GM12878 (cell line): Measurements from ENCODE around the gene MBOAT7. TPM values are rescaled to one million over a fixed set of nuclear protein-coding genes. Genes with fewer than 3 reads are reported as not detected.

Experiments used
- ATAC-seq: fragments of 200-7000 bp; cut with Tn5 transposase; 3 replicates; pipeline ENCODE4 v1.9.1; 2020; ENCODE audit warnings: mild to moderate bottlenecking, moderate library complexity
- BruUV-seq: library from RNA; stranded (reverse); fragments of 400-500 nt; replicated peaks from 2 replicates; lab custom pipeline; 2021; lab: Mats Ljungman, UMichigan
- CTCF ChIA-PET: fragments of 300-600 bp; sonication (Branson Sonifier 250); formaldehyde crosslinking; extraction: SDS; loops from one replicate; lab custom pipeline; 2021; ENCODE audit warnings: inconsistent platforms; lab: Yijun Ruan, JAX
- POLR2A ChIA-PET: fragments of 350-600 bp; formaldehyde crosslinking; extraction: SDS; loops from one replicate; lab custom pipeline; 2021; ENCODE audit warnings: inconsistent platforms; lab: Charles Lee
- RAD21 ChIA-PET: fragments of 300-600 bp; sonication (Branson Sonifier 250); formaldehyde crosslinking; loops from one replicate; lab custom pipeline; 2023; ENCODE audit warnings: antibody characterized with exemption; ENCODE audit not compliant: unreplicated experiment; lab: Charles Lee
- SMC1A ChIA-PET: fragments of 300-600 bp; sonication (Branson Sonifier 250); formaldehyde crosslinking; loops from one replicate; lab custom pipeline; 2023; ENCODE audit not compliant: unreplicated experiment, uncharacterized antibody; lab: Charles Lee
- DNase-seq: peaks from one replicate; pipeline ENCODE4 v3.0.0-alpha.2; 2011; ENCODE audit warnings: low read depth, low spot score
- FAIRE-seq: peaks from 3 replicates; lab custom pipeline; 2011; peaks lifted over from hg19 to GRCh38; lab: Jason Lieb, UNC
- H2AFZ ChIP-seq: 2 replicates; pipeline ENCODE4 v1.6.0; 2011; ENCODE audit warnings: low read depth, low read length, control low read depth; ENCODE audit not compliant: control insufficient read depth
- H3K27ac ChIP-seq: 2 replicates; pipeline ENCODE4 v1.5.1; 2011; ENCODE audit warnings: control low read depth; ENCODE audit not compliant: control insufficient read depth, insufficient read depth
- H3K27me3 ChIP-seq, 2 experiments: replicated peaks in 1 of 2; 2 replicates each; pipeline versions ENCODE4 v1.6.0 to v1.6.1; 2011; ENCODE audit warnings: low read length in 1 of 2; ENCODE audit not compliant: control insufficient read depth in 2 of 2, insufficient read depth in 2 of 2
- H3K36me3 ChIP-seq, 2 experiments: 2 replicates each; pipeline ENCODE4 v1.5.1; 2011; ENCODE audit warnings: low read length in 1 of 2; ENCODE audit not compliant: control insufficient read depth in 2 of 2, insufficient read depth in 2 of 2
- H3K4me1 ChIP-seq: 2 replicates; pipeline ENCODE4 v1.6.1; 2011; ENCODE audit warnings: mild to moderate bottlenecking, low read length, moderate library complexity, mixed read lengths; ENCODE audit not compliant: control insufficient read depth, insufficient read depth
- H3K4me2 ChIP-seq: 2 replicates; pipeline ENCODE4 v1.6.0; 2011; ENCODE audit warnings: control low read depth; ENCODE audit not compliant: control insufficient read depth, insufficient read depth
- H3K4me3 ChIP-seq: fragments of 200-600 bp; sonication (generic); 2 replicates; pipeline ENCODE4 v1.5.1; 2016
- H3K79me2 ChIP-seq: 2 replicates; pipeline ENCODE4 v1.6.0; 2011; ENCODE audit warnings: low read length; ENCODE audit not compliant: control insufficient read depth, insufficient read depth
- H3K9ac ChIP-seq: 2 replicates; pipeline ENCODE4 v1.8.0; 2011; ENCODE audit warnings: low read length, control low read depth, mixed read lengths; ENCODE audit not compliant: control insufficient read depth, insufficient read depth
- H3K9me3 ChIP-seq: replicated peaks from 3 replicates; pipeline ENCODE4 v1.5.1; 2011; ENCODE audit warnings: mild to moderate bottlenecking, low read length; ENCODE audit not compliant: control insufficient read depth, insufficient read depth
- H4K20me1 ChIP-seq: 2 replicates; pipeline ENCODE4 v1.6.0; 2011; ENCODE audit not compliant: control insufficient read depth, insufficient read depth
- ATF7 ChIP-seq: fragments of 450-650 bp; IDR thresholded peaks from 2 replicates; pipeline ENCODE4 v1.6.1; 2016; ENCODE audit warnings: low read depth, mild to moderate bottlenecking
- CBFB ChIP-seq: IDR thresholded peaks from 2 replicates; pipeline ENCODE4 v1.6.1; 2016; ENCODE audit warnings: antibody characterized with exemption, low read depth
- CREM ChIP-seq: IDR thresholded peaks from 2 replicates; pipeline ENCODE4 v1.6.1; 2014; ENCODE audit warnings: antibody characterized with exemption, low read depth
- DPF2 ChIP-seq: fragments of 450-650 bp; IDR thresholded peaks from 2 replicates; pipeline ENCODE4 v1.6.1; 2017; ENCODE audit warnings: mild to moderate bottlenecking
- EED ChIP-seq: sonication (generic); IDR thresholded peaks from 2 replicates; pipeline ENCODE4 v1.6.1; 2016; ENCODE audit warnings: antibody characterized with exemption, low read depth
- GABPA ChIP-seq: IDR thresholded peaks from 2 replicates; pipeline ENCODE4 v1.6.1; 2014; ENCODE audit warnings: antibody characterized with exemption, low read depth, mild to moderate bottlenecking, inconsistent platforms
- HCFC1 ChIP-seq: fragments of 150-350 bp; IDR thresholded peaks from 2 replicates; pipeline ENCODE4 v1.6.1; 2014; ENCODE audit warnings: low read length
- HDAC2 ChIP-seq: fragments of 200-600 bp; sonication (generic); IDR thresholded peaks from 2 replicates; pipeline ENCODE4 v1.6.1; 2017
- IKZF1 ChIP-seq: fragments of 450-650 bp; conservative IDR thresholded peaks from 2 replicates; pipeline ENCODE4 v1.6.1; 2017; ENCODE audit warnings: antibody characterized with exemption, mild to moderate bottlenecking
- LARP7 ChIP-seq: fragments of 450-650 bp; IDR thresholded peaks from 2 replicates; pipeline ENCODE4 v1.6.1; 2017; ENCODE audit warnings: mild to moderate bottlenecking
- NR2C1 ChIP-seq: fragments of 450-650 bp; IDR thresholded peaks from 2 replicates; pipeline ENCODE4 v1.6.1; 2017; ENCODE audit warnings: antibody characterized with exemption, mild to moderate bottlenecking, moderate library complexity
- RAD21 ChIP-seq: IDR thresholded peaks from 2 replicates; pipeline ENCODE4 v1.6.1; 2011; ENCODE audit warnings: mild to moderate bottlenecking, low read depth, low read length, moderate library complexity; ENCODE audit not compliant: insufficient read depth
- RELB ChIP-seq: fragments of 450-650 bp; IDR thresholded peaks from 2 replicates; pipeline ENCODE4 v1.6.1; 2017; ENCODE audit warnings: low read depth, mild to moderate bottlenecking, moderate library complexity
- SIX5 ChIP-seq: IDR thresholded peaks from 2 replicates; pipeline ENCODE4 v1.6.1; 2011; ENCODE audit warnings: mild to moderate bottlenecking, low read depth, low read length, moderate library complexity; ENCODE audit not compliant: severe bottlenecking
- TARDBP ChIP-seq: IDR thresholded peaks from 2 replicates; pipeline ENCODE4 v1.6.1; 2016; ENCODE audit warnings: borderline replicate concordance
- YY1 ChIP-seq: IDR thresholded peaks from 2 replicates; pipeline ENCODE4 v1.6.1; 2011; ENCODE audit warnings: low read depth, mild to moderate bottlenecking, low read length
- WGBS: methylation state at CpG from one replicate; pipeline ENCODE4 v1.1.6; 2016; ENCODE audit warnings: low lambda C conversion rate; ENCODE audit not compliant: insufficient replicate concordance, insufficient coverage; ENCODE audit errors: missing lambda C conversion rate; 5-methylcytosine and 5-hydroxymethylcytosine counted together
- in situ Hi-C: fragments of 300-500 bp; cut with MboI; formaldehyde crosslinking; loops from 9 replicates; pipeline ENCODE4 v1.14.3; 2018; ENCODE audit warnings: mixed read lengths
- intact Hi-C: fragments of 100-400 bp; cut with micrococcal nuclease; formaldehyde crosslinking; loops from one replicate; pipeline ENCODE4 v1.14.2; 2022; ENCODE audit not compliant: unreplicated experiment
- polyA plus RNA-seq, 11 experiments: library from polyadenylated mRNA; depleted of rRNA in 4 of 11; unstranded in 6 of 11; stranded (reverse) in 5 of 11; fragments of >200 nt; fragmentation: Nextera tagmentation in 4 of 11; fragmentation: Illumina TruSeq in 1 of 11; extraction: Ambion mirVana in 4 of 11; extraction: Trizol in 1 of 11; gene quantifications; 1 replicate in 1 of 11; 2 replicates in 10 of 11; pipeline versions ENCODE4 v1.2.1 to v1.2.3, GENCODE V29; 2011 to 2016; ENCODE audit warnings: inconsistent platforms in 2 of 11, missing spikeins in 2 of 11, low read depth in 1 of 11
- total RNA-seq, 4 experiments: library from RNA; depleted of rRNA in 3 of 4; stranded (reverse); fragments of >200 nt in 3 of 4; fragmentation: Illumina TruSeq in 1 of 4; extraction: Trizol in 1 of 4; gene quantifications; 2 replicates each; pipeline versions ENCODE4 v1.2.1 to v1.2.3, GENCODE V29; 2013 to 2021
- TF ChIP-seq, protein P1 (sequence below): IDR thresholded peaks from 2 replicates; pipeline ENCODE4 v1.6.1; 2011; ENCODE audit warnings: low read depth, mild to moderate bottlenecking, low read length, moderate library complexity, borderline replicate concordance; ENCODE audit errors: extremely low read depth

The MBOAT7 gene
- total and polyA plus RNA-seq, 10 of the 15 experiments (the other 5 are each of a cell fraction or from before 2014, with no cell fraction given) = 0.69 to 44.5 (median 21.7) TPM

DNA sequence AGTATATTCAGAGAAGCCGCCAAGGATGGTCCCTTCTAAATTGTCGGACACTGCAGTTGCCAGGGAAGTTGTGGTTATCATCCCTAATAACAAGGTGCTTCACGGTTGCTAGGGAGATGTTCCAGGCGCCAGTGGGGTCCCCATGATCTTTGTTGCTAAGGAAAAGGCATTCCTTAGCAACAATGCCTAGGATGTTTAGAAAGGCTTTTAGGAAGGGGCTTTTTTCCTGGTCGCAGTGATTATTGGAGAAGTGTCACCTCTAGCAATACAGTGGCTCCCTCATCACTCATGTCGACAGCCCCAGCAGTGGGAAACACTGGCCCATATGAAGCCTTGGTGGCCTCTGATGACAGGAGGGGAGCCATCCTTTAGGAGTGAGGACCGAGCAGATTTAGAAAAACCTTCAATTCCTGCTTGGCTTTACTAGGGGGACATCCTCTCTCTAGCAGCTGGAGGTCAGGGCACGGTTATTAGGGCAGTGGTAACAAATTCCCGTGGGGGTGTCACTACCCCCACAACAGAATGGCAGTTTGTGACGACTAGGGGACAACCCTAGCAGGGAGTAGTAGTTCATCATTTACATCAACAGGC is 10.0 kb downstream of the MBOAT7 start:
- no peaks in the 10 kb centered on the region for H3K79me2 ChIP-seq
- no peak for TF ChIP-seq EED
- FAIRE-seq = no peak
- POLR2A ChIA-PET = no interaction called here
- intact Hi-C loops (no loop called here), in situ Hi-C loops (no loop called here)
- H3K9me3 ChIP-seq = no peaks in the 10 kb centered on the region
- no peak overlapping the region for H3K4me3 ChIP-seq
- H3K27ac ChIP-seq = no peak overlapping the region
- no peak overlapping the region for H3K9ac ChIP-seq
- CTCF ChIA-PET = interaction anchor here (0.7 to 1.4 kb wide), 4 partner anchors 9 to 211 kb away, joined by 3 read pairs; partner anchors contain the start of gene MBOAT7
- SMC1A ChIA-PET = no interaction called here
- H3K4me2 ChIP-seq = no peak overlapping the region
- RAD21 ChIA-PET = no interaction called here
- DNase-seq = no peak
- ATAC-seq = no peak
- H2AFZ ChIP-seq = no peak overlapping the region
- WGBS = 89% methylated on average over 10 of the region's 10 CpGs
- no peaks in the 10 kb centered on the region for H4K20me1 ChIP-seq
- no TSS peak for BruUV-seq
- H3K36me3 ChIP-seq = peaks cover 0 to 3% of the 10 kb centered on the region in 2 experiments; a peak in 1 of 4 replicates
- no peaks in the 10 kb centered on the region for H3K27me3 ChIP-seq
- H3K4me1 ChIP-seq = no peaks in the 10 kb centered on the region

- RAD21 ChIA-PET = no interaction called here
- no peaks in the 10 kb centered on the region for H3K27me3 ChIP-seq
- SMC1A ChIA-PET = no interaction called here
- BruUV-seq = TSS peak; percentile 50
- no peaks in the 10 kb centered on the region for H3K79me2 ChIP-seq
- no peak overlapping the region for H3K4me2 ChIP-seq
- H3K4me1 ChIP-seq = no peaks in the 10 kb centered on the region
- no peak overlapping the region for H3K9ac ChIP-seq
- H4K20me1 ChIP-seq = no peaks in the 10 kb centered on the region
- in situ Hi-C loops (no loop called here), intact Hi-C loops (no loop called here)
- ATAC-seq = peak; percentile 90
- DNase-seq = no peak
- no peak overlapping the region for H3K27ac ChIP-seq
- H2AFZ ChIP-seq = no peak overlapping the region
- POLR2A ChIA-PET = no interaction called here
- peaks cover 0 to 3% of the 10 kb centered on the region in 2 experiments; a peak in 1 of 4 replicates for H3K36me3 ChIP-seq
- CTCF ChIA-PET = interaction anchor here (1.4 kb wide), 1 partner anchor 11 kb away, joined by 3 read pairs; the partner anchor contains the start of gene MBOAT7
- H3K4me3 ChIP-seq = no peak overlapping the region
- WGBS = 76% methylated on average over 23 of the region's 23 CpGs
- no peak for FAIRE-seq
- no peaks in the 10 kb centered on the region for H3K9me3 ChIP-seq
- TF ChIP-seq CBFB (no peak), YY1 (0 out of 2 replicates have a peak, but pooled peaks have one; percentile 17), IKZF1 (peak; percentile 67), EED (no peak), CREM (peak; percentile 68; the same call in 1 of the 2 replicates), RAD21 (no peak), TARDBP (peak; percentile 90), ATF7 (no peak), SIX5 (peak; percentile 96), GABPA (no peak), HDAC2 (no peak), LARP7 (no peak), DPF2 (no peak), RELB (no peak), HCFC1 (peak; percentile 95), NR2C1 (0 out of 2 replicates have a peak, but pooled peaks have one; percentile 11)
- TF ChIP-seq, protein P1, sequence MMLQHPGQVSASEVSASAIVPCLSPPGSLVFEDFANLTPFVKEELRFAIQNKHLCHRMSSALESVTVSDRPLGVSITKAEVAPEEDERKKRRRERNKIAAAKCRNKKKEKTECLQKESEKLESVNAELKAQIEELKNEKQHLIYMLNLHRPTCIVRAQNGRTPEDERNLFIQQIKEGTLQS = peak; percentile 42; the same call in 1 of the 2 replicates
These were observed 10.7 kb downstream of the MBOAT7 start for GRCh38 chr19:54178581-54179261.
